Ecto neural progenitor cell (in vitro differentiated cells): Measurements from ENCODE around the gene WDR36.

Source experiments
- DNase-seq: peaks from one replicate; pipeline ENCODE4 v3.0.0-alpha.2; 2018; ENCODE audit warnings: low spot score

The WDR36 gene

DNA sequence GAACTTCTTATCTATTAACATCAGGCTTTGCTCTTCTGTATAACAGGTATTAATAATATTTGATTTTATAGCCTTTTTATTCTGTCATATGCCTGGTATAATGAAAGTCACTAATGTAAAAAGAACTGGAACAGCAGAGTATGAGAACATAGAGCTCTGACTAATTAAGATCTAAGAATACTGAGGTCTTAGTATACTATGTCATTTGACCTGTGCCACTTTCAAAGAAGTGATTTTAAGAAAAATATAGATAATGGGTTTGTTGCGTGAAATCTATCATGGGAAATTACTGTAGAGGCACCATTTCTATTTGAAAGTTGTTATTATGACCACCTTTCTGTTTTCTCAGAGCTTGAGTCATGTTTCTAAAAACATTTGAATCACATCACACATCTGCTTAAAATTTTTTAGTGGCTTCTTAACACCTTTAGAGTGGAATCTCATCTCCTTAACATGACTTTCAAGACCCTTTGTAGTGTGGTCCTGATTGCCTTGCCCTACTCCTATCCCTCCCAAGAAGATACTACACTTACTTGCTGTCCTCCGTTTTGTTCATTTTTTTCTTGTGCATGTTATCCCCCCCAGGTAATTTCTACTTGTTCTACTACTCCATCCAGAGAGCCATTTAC is 14.3 kb downstream of the WDR36 start:
- DNase-seq, result no peak

DNA sequence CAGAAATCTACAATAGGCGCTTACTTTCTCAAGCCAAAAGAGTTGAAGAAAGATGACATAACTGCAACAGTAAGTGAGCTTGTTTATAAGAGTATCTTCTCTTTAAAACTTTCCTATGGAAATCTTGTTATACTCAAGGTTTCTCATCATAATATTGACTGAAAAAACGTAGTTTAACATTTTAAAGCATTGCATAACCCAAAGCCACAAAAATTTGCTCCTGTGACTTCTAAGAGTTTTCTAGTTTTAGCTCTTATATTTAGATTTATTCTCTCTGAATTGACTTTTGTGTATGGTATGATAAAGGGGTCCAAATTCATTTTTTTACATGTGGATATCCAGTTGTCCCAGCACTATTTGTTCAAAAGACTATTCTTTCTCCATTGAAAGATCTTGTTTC is 15.2 kb downstream of the WDR36 start:
- no peak for DNase-seq

DNA sequence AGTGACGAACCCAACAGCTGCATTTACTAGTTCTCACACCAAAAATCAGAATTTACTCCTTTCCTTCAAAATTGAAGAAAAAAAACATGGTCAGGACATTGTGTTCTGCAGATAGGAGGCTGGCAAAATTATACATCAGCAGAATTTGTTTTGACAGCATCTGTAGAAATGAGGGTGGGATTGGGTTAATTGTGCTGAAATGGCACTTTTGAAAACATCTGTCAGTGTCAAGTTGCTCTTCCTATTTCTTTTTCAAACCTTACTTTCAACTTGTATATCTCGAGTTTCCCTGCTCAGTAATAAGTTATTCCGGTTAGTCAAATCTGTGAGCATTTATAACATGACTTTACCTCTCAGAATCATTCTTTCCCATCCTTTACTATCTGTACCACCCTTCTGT is 19.8 kb downstream of the WDR36 start:
- no peak for DNase-seq

DNA sequence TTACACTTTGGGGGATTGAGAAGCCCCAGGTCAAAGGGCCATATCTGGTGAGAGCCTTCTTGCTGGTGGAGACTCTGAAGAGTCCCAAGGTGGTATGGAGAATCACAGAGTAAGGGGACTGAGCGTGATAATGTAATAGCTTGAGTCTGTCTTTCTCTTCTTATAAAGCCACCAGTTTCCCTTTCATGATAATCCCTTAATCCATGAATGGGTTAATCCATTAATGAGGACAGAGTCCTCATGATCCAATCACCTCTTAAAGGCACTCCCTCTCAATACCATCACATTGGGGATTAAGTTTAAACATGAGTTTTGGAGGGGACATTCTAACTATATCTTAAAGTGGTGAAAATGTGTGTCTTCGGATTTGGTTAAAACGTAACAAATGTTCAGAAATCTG is 21.5 kb downstream of the WDR36 start:
- no peak for DNase-seq

DNA sequence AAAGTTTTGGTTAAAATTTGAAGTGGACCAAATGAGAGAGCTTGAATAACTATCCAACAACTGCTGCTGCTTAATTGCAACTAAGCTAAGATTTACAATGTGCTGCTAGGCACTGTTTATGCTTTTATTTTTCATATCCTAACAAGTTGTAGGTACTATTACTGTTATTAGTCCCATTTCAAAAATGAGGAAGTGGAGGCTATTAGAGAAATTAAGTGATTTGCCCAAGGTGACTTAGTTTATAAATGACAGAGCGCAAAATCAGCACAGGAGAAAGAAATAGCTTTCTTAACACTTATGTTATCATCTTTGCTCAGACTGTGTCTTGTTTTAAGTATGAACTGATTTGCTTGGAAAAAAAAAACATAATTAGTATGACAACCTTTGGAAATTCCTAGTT is 23.1 kb downstream of the WDR36 start:
- DNase-seq, result no peak

DNA sequence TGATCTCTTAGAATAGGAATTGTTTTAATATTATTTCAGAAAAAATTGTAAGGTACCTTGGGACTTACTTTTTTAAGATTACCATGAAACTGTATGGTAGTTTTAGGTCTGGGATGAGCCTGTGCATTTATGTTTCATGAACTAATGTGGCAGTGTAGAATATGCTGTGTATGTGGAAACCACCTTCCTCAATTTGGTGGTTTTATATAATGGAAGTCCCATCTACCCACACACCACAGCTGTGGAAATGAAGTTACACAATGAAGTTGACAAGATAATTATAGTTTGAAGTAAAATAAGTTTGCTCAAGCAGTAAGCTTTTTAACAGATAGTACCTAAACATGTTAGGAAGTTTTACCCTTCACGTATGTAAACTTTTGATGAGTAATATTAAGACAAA is 24.4 kb downstream of the WDR36 start:
- DNase-seq, result no peak

DNA sequence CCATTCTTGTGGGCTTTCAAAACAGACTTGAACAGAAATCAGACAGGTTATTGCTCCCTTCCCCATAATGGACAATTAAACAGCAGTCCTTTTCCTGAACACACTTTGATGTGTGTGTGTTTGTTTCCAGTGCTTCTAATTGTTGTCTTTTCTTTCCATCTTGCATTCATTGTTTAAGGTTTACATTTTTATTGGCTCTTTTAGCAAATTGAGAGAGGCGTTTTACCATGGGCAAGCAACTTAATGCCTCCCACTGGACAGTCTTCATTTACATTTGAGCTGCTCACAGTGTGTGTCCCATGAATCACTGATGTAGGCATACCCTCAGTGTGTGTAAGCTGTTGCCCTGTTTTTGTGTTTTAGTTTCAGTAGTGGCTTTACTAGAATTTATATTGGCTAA is 25.0 kb downstream of the WDR36 start:
- no peak for DNase-seq

DNA sequence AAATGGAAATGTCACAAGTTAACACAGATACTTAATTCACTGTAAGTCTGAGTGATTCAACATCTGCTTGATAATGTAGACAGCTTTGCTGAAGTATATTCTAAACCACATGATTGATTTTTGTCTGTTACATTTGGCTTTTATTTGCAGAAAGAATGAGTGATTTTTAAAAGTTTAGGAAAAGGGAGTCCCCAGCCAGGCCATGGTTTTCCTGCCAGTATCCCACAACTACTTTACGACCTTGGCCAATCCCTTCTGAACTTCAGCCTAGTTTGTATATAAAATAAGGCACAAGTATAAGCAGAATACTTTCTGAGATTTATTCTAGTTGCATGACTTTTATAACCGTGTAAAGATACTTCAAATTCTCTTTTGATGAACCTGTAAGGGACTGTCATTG is 27.1 kb downstream of the WDR36 start:
- DNase-seq, result no peak

DNA sequence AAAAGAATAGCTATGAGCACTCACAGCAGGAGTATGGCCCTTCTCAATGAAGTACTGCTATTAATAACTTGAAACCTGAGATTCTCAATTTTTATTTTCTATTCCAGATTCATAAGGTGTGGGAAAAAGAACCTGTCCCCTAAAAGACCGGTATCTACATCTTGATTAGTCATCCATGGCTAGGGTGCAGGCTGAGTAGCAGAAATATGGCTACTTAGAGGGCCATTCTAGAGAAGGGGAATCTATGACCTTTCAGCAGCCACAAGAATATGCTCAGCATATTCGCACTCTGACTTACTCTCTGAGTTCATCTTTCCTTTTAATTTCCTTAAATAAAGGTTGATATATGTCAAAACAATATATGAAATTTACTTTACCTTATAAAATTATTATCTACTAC is 27.7 kb downstream of the WDR36 start:
- no peak for DNase-seq

DNA sequence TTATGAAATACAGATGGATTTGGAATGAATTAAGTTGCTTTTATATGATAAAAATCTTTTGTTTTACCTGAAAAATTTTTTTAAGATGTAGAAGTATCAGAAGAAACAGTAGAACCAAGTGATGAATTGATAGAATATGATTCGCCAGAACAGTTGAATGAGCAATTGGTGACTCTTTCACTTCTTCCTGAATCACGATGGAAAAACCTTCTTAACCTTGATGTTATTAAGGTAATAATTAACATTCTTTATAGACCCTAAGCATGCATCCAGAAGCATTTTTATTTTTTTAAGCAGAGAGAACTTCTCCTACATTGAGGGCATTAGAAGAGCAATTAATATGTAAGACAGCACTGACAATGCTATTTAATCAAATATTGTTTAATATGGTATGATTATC is 28.8 kb downstream of the WDR36 start:
- DNase-seq, result no peak

DNA sequence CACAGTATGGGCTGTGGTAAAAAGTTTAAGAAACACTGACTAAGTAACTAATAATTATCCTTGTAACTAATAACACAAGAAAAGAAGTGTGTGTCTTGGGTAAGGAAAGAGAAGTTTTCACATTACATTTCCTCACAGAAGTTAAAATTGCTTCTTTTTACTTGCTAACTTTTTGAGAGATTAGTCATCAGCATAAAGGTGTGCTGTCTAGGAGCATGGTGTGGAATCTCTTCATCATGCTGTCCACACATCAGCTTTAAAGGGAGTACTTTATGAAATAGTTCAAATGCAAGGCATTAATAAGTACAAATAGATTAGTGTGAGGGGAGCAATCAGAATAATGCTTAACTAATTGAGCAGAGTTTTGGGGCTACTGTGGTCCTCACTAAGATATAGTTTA is 29.8 kb downstream of the WDR36 start:
- no peak for DNase-seq

DNA sequence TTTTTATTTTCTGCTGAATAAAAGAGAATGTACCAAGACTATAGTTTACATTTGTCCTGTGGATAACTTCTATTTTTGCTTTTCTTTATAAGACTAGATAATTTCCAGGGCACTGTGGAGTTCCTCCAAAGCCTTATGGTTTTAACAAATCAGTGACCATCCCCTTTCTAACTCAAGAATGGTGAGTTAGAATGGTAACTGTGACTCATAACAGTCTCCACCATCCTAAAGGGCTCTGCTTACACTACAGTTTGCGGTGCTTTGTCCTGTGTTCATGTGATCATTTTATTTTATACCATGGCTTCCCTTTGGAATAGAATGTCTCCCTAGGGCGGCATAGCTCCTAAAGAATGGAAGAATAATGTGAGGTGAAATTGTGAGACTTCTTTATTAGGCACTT is 30.2 kb downstream of the WDR36 start:
- no peak for DNase-seq

DNA sequence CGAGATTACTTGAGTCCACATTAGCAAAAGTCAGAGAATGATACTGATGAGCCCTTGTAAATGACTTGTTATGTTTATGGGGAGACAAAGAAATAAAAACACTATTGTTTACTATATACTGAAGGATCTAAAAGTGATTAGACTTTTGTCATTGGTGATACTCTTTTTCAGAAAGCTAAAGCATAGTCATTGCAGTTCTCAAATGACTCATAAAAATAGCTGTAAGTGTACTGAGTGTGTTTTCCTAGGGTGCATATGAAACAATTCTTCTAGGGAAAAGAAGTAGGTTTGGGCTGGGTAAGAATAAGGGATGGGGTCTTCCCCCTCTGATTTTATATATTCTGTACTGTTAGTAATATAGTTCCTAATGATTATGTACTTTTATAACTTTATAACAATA is 32.6 kb downstream of the WDR36 start:
- no peak for DNase-seq

DNA sequence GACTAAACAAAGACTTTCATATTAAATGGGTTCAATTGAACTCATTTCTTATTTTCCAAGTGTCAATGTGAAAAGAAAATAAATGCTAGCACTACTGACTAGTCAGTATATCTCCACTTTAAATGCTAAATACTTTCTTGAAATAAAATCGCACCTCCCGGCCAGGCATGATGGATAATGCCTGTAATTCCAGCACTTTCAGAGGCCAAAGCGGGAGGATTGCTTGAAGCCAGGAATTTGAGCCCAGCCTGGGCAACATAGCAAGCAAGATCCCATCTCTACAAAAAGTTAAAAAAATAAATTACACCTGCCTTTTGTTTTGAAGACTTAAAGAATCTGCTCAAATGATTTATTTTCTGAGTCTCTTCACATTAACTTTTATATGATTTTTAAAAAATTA is 34.7 kb downstream of the WDR36 start:
- no peak for DNase-seq

DNA sequence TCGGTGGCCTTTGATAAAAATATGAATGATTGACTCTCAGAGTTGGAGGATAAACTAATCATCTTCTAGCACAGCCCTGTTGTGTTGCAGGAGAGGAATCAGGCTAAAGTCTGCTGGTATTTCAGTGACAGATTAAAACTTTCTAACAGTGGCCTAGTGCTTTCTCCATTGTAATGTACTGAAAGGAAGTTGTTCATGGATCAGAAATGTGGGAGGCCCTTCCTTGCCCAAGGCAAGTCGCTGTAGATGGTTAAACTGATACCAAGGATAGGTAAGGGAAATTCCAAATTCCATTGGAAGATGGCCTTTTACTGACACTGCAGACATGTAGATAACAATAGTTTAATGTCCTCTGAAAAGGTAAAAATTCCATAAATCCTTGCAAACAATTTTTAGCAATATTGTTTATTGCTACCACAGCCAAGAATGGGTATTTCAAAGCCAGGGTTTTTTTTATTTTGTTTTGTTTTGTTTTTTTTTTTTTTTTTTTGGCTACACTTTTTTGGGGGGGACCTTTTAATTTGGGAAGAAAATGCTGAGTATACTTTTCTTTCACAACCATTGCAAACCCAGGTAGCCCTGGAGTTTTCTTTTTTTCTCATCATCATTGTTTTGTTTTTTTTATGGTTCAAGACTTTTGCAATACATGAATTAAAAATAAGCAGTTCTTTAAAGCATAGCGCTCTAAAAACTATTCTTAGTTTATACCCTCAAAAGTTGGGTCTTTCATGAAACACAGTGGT is 35.5 kb downstream of the WDR36 start:
- DNase-seq, result no peak

DNA sequence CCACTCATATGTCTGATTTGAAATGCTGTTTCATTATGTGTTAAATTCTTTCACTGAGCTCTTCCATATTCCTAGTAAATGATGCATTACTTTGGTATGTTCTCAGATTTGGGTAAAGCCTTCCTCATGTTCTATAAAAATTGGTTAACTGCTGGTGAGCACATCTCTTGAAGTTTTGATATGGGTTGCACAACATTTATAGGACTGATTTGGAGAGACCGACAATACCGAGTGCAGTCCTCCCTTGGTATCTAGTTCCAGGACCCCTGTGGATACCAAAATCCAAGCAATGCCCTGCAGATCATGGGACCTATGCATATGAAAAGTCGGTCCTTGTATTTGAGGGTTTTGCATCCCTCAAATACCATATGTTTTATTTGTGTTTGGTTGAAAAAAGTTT is 37.8 kb downstream of the WDR36 start:
- no peak for DNase-seq

DNA sequence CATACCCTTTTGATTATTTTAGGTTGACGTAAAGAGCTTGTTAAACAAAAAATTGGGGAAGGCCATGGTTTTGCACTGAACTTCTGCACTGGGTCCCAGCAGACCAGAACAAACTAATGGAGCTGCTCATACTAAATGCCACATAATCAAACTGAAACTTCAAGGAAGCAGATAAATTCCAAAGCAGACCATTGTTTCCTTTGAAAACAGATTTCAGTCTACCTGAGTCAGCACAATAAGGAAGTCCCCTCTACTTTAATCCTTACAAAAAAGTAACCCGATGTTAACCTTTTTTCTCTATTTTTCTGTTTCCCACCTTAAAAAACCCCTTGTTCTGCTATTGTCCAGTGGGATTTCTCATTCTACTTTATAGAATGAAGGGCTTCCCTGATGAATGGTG is 39.2 kb downstream of the WDR36 start:
- DNase-seq, result no peak

DNA sequence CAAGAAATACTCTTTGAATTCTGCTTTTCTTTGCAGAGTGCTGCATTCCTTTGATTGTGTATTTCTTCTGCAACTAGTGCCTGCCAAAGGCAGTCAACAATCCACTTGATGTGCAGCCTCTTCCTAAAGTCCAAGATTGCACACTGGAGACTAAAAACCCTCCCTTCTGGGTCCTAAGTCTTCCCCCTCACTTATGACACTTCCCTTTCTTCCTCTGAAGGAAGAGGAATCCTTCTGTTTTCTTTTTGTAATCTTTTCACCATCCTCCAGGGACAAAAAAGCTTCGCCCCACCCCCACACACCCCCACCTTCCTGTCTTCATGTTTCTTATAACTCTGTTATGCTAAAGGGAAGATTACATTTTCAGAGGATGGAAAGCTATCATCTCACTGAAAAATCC is 39.9 kb downstream of the WDR36 start:
- DNase-seq, result no peak

DNA sequence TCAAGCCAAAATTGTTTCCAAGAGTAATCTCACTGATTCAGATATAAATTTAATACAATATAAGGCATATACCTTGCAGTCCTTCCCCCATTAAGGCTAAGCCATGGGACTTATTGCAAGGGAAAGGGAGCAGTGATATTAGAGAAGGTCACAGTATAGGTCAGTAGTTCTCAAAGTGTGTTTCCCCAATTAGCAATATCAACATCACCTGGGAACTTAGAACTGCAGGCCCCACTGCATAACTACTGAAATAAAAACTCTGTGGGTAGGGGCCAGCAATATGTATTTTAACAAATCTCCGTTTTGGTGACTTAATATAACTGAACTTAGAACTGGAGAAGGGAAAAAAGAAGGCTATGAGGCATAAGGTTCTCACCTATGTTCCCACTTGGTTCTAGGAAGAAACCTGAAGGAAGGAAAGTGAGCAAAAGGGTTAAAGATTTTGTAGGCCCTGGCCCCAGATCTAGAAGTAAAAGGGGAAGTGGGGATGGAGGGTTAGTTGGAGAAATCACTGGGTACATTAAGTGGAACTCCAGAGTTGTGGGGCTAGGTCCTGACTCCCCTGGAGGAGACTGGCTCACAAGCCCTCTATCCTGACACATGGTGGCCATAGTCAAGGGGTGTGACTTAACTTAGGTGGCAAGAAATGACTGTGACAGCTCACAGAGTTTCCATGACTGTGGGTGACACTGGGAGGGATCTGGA is 40.7 kb downstream of the WDR36 start:
- DNase-seq, result no peak

DNA sequence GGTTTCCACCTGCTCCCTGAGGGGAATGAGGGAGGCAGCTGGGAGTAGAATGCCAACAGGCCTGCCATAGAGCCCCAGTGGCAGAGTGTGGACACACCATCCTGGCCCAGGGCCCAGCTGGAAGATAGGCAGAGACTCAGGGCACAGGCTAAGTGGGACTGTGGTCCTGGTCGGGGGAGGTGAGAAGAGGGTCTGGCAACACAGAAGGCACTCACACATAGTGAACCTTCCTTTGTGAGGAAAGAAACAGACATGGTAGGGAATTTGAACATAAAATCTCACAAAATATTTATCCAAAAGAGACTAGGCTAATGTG is 41.2 kb downstream of the WDR36 start:
- no peak for DNase-seq

DNA sequence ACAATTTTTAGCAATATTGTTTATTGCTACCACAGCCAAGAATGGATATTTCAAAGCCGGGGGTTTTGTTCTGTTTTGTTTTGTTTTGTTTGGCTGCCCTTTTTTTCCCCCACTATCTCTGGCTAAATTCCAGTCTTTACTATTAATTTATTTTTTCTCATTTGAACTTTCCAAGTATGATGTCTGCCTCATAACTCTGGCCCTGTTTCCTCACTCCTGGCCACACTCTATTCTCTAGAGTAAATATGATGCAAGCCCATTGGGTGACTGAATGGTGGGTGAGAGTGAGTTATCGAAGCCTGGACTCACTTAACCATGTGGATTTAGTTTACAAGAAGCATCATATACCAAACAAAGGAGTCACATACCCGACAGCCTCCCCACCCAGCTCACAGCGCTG is 41.9 kb downstream of the WDR36 start:
- DNase-seq, result no peak

DNA sequence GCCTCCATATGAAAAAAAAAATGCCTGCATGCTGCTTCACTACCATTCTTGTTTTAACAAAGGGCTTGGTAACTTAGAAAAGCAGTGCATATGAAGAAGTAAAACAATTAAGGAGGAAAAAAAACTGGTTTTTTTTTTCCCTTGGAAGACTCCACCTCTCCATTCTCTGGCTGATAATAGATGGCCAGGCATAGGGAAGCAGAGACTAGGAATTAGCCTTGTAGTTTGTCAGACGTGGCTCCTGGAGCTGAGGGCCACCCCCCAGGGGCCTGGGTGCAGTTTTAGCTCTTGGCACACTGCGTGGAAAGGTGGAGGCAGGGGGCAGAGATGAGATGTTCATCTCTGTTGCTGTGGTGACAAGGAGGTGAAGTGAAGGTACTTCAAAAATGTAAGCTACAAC is 42.7 kb downstream of the WDR36 start:
- DNase-seq, result no peak

DNA sequence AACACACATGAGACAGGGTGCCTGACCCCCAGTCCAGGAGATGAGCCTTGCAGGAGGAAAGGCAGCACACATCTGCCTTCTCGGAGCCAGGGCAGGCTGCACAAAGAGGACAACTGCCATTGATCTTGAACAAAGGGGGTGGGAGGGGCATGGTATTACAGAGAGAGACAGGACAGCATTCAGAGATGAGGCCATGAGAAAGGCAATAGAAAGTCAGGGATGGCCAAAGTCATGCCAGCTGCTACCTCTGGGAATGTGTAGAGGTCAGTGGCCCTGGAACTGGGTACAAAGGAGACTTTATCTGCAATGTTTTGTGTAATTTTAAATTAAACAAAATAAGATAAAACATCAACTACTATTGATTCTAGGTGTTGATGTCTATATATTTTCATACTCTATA is 43.2 kb downstream of the WDR36 start:
- DNase-seq, result no peak

DNA sequence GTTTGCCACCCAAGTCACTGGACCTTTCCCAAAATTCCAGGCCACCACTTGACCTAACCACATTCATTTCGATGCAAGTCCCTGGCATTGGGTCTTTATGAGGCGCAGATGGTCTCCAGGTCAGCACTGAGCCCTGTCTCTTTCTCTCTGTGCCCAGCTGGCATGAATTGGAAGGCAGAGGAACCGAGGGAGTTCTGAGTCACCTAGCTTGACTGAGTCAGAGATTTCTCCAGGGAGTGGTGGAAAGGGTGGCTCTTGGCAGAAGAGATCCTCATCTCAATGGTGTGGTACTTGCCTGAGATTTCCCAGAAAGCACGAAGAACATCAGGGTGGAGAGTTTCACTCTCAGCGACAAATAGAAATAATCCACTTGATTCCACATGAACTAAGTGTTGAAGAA is 43.8 kb downstream of the WDR36 start:
- no peak for DNase-seq
